ENCODE measurements around the gene KDM7A.

Gene KDM7A

DNA sequence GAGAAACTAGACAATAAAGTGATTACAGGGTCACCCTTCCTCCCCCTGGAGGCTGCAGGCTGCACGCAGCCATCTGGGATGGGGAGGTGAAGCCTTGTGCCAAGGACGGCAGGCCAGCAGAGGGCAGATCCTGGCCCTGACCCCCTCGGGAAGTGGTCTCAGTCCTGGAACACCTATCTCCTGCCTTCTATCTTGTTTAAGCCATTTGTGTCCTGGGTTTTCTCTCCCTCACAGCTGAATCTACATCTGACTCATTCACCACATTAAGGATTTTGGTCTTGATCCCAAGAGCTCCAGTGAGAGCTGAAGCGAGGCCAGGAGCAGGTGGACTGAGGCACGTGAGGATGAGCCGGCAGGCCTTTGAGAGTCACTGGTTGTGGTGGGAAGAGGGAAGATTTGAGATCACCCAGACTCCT is 97.7 kb downstream of the KDM7A start:
- H3K4me3 Mint-ChIP-seq: no peak overlapping the region
- intact Hi-C loops (cut with micrococcal nuclease): no loop called here
- peaks cover 20% of the 10 kb centered on the region for H3K36me3 Mint-ChIP-seq (ENCODE audit: low read depth)
- no peaks in the 10 kb centered on the region for H3K9me3 Mint-ChIP-seq
- no peak overlapping the region for H3K27ac Mint-ChIP-seq
- peaks cover 1% of the 10 kb centered on the region for H3K27me3 Mint-ChIP-seq
- H3K4me1 Mint-ChIP-seq (ENCODE audit: low read depth): peaks cover 17% of the 10 kb centered on the region

GRCh38 chr7:140078392-140078791 is 98.4 kb downstream of the KDM7A start:
- H3K27me3 Mint-ChIP-seq: peaks cover 1% of the 10 kb centered on the region
- no peak overlapping the region for H3K4me3 Mint-ChIP-seq
- H3K27ac Mint-ChIP-seq: no peak overlapping the region
- peaks cover 24% of the 10 kb centered on the region for H3K4me1 Mint-ChIP-seq (ENCODE audit: low read depth)
- peaks cover 13% of the 10 kb centered on the region for H3K36me3 Mint-ChIP-seq (ENCODE audit: low read depth)
- no peaks in the 10 kb centered on the region for H3K9me3 Mint-ChIP-seq
- intact Hi-C loops (cut with micrococcal nuclease): no loop called here

DNA sequence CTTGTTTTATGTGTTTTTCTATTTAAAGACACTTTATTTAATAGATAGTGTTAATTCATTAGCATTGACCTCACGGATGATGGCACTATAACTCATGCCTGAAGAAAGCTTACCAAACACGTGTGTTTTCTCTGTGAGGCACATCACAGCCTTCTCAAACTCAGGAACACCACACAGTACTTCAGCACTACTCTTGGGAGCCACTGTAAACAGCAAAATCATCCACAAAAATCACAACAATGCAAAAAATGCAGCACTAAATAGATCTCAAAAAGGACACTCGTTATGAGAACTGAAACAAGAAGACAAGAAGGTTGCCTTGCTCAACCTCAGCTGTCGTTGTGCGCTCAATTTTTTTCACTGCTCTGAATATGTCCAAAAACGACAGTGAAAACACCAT is 102.0 kb downstream of the KDM7A start:
- intact Hi-C loops (cut with micrococcal nuclease): no loop called here
- Mint-ChIP-seq H3K4me1 (ENCODE audit: low read depth) (peaks cover 25% of the 10 kb centered on the region), H3K4me3 (no peak overlapping the region), H3K27me3 (peaks cover 5% of the 10 kb centered on the region), H3K27ac (no peak overlapping the region), H3K36me3 (ENCODE audit: low read depth) (no peaks in the 10 kb centered on the region), H3K9me3 (peaks cover 10% of the 10 kb centered on the region)

DNA sequence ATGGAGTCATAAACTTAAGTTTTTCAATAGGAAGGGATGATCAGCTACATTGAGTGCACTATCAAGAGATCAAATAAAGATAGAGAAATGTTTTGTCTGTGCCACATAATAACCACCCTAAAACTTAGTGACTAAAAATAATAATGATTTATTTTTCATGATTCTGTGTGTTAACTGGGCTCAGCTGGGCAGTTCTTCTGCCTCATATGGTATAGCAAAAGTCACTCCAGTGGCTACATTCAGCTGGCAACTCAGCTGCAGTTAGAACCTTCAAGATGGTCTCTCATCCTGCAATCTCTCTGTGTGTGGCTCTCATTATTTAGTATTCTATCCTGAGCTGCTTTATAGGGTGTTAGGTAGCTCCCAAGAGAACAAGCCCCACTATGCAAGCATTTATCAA is 106.2 kb downstream of the KDM7A start:
- Mint-ChIP-seq H3K9me3 (peaks cover 46% of the 10 kb centered on the region), H3K4me1 (ENCODE audit: low read depth) (peaks cover 23% of the 10 kb centered on the region), H3K27ac (no peak overlapping the region), H3K4me3 (no peak overlapping the region), H3K36me3 (ENCODE audit: low read depth) (peaks cover 14% of the 10 kb centered on the region), H3K27me3 (peaks cover 8% of the 10 kb centered on the region)
- intact Hi-C loops (cut with micrococcal nuclease): no loop called here

DNA sequence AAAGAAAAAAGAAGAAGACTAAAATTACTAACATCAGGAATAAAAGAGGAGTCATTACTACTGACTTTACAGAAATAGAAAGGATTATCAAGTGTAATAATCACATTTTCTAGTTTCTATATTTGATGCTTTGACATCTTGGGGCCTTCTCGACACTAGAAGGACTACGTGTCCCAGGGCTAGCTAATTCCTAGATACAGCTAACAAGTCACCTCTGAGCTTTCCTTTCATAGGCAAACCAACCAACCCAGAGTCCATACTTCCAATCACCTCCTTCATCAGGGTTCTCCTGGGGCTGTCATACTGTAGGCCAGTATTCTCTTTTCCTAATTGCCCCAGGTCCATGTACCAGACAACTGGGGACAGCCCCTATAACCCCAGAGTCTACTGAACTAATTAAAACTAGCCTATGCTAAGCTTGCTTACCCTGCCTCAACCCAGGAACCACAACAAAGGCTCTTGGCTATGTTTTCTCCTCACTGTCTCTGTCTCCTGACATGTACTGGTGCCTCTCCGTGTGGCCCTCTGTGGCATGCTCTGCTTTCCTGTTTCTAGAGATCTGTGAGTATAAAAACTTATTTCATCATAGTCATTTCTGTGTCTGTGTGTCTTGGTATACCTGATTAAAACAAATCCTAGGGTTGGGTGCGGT is 107.4 kb downstream of the KDM7A start:
- peaks cover 12% of the 10 kb centered on the region for H3K4me1 Mint-ChIP-seq (ENCODE audit: low read depth)
- H3K27me3 Mint-ChIP-seq: peaks cover 8% of the 10 kb centered on the region
- intact Hi-C loops (cut with micrococcal nuclease): no loop called here
- no peak overlapping the region for H3K4me3 Mint-ChIP-seq
- peaks cover 47% of the 10 kb centered on the region for H3K9me3 Mint-ChIP-seq
- no peak overlapping the region for H3K27ac Mint-ChIP-seq
- H3K36me3 Mint-ChIP-seq (ENCODE audit: low read depth): peaks cover 14% of the 10 kb centered on the region

- Mint-ChIP-seq H3K4me1 (ENCODE audit: low read depth) (peaks cover 7% of the 10 kb centered on the region), H3K4me3 (no peak overlapping the region)
- intact Hi-C loops (cut with micrococcal nuclease): no loop called here
Measured at GRCh38 chr7:140068033-140068432, 108.8 kb downstream of the KDM7A start.

GRCh38 chr7:140067052-140067451 is 109.7 kb downstream of the KDM7A start:
- intact Hi-C loops (cut with micrococcal nuclease): no loop called here
- peaks cover 17% of the 10 kb centered on the region for H3K36me3 Mint-ChIP-seq (ENCODE audit: low read depth)
- peaks cover 8% of the 10 kb centered on the region for H3K27me3 Mint-ChIP-seq
- no peak overlapping the region for H3K27ac Mint-ChIP-seq
- no peak overlapping the region for H3K4me3 Mint-ChIP-seq
- peaks cover 7% of the 10 kb centered on the region for H3K4me1 Mint-ChIP-seq (ENCODE audit: low read depth)
- H3K9me3 Mint-ChIP-seq: peaks cover 47% of the 10 kb centered on the region

More at GRCh38 chr7:140068033-140068432, 108.8 kb downstream of the KDM7A start:
- Mint-ChIP-seq H3K36me3 (ENCODE audit: low read depth) (peaks cover 14% of the 10 kb centered on the region), H3K27ac (no peak overlapping the region), H3K27me3 (peaks cover 8% of the 10 kb centered on the region), H3K9me3 (peaks cover 47% of the 10 kb centered on the region)

- Mint-ChIP-seq H3K27me3 (peaks cover 3% of the 10 kb centered on the region), H3K9me3 (peaks cover 23% of the 10 kb centered on the region), H3K4me3 (peak within 1 kb of the TSS; percentile 89), H3K36me3 (ENCODE audit: low read depth) (peaks cover 54% of the 10 kb centered on the region), H3K4me1 (ENCODE audit: low read depth) (peaks cover 47% of the 10 kb centered on the region), H3K27ac (peak within 1 kb of the TSS; percentile 92)
- intact Hi-C loops (cut with micrococcal nuclease): no loop called here
Measured at GRCh38 chr7:140062528-140063299, 114.1 kb downstream of the KDM7A start, which contains the start of gene PARP12. Gene PARP12 (minus strand): TSS chr7:140062951. CDS start chr7:140062847, 104 bp downstream.

GRCh38 chr7:140062118-140062527 is 114.7 kb downstream of the KDM7A start:
- peak overlapping the region; percentile 89 for H3K4me3 Mint-ChIP-seq
- intact Hi-C loops (cut with micrococcal nuclease): no loop called here
- H3K9me3 Mint-ChIP-seq: peaks cover 17% of the 10 kb centered on the region
- peak overlapping the region; percentile 92 for H3K27ac Mint-ChIP-seq
- peaks cover 58% of the 10 kb centered on the region for H3K36me3 Mint-ChIP-seq (ENCODE audit: low read depth)
- peaks cover 3% of the 10 kb centered on the region for H3K27me3 Mint-ChIP-seq
- peaks cover 53% of the 10 kb centered on the region for H3K4me1 Mint-ChIP-seq (ENCODE audit: low read depth)

DNA sequence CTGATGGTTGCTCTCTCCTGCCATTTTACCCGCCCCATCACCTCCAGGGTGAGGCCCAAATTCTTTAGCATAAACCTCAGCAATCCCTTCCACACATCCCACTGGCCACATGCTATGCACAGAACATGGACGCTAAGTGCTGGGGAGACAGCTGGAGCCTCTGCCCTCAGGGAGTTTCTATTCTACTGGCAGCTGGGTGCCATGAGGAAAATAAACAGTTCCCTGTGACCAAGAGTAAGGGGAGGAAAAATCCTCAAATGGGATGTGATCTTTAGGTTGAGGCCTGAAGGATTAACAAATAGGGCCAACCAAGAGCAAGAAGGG is 115.2 kb downstream of the KDM7A start:
- peaks cover 59% of the 10 kb centered on the region for H3K4me1 Mint-ChIP-seq (ENCODE audit: low read depth)
- no peaks in the 10 kb centered on the region for H3K27me3 Mint-ChIP-seq
- peak overlapping the region; percentile 92 for H3K27ac Mint-ChIP-seq
- peaks cover 12% of the 10 kb centered on the region for H3K9me3 Mint-ChIP-seq
- intact Hi-C loops (cut with micrococcal nuclease): no loop called here
- peaks cover 58% of the 10 kb centered on the region for H3K36me3 Mint-ChIP-seq (ENCODE audit: low read depth)
- peak overlapping the region; percentile 89 for H3K4me3 Mint-ChIP-seq

DNA sequence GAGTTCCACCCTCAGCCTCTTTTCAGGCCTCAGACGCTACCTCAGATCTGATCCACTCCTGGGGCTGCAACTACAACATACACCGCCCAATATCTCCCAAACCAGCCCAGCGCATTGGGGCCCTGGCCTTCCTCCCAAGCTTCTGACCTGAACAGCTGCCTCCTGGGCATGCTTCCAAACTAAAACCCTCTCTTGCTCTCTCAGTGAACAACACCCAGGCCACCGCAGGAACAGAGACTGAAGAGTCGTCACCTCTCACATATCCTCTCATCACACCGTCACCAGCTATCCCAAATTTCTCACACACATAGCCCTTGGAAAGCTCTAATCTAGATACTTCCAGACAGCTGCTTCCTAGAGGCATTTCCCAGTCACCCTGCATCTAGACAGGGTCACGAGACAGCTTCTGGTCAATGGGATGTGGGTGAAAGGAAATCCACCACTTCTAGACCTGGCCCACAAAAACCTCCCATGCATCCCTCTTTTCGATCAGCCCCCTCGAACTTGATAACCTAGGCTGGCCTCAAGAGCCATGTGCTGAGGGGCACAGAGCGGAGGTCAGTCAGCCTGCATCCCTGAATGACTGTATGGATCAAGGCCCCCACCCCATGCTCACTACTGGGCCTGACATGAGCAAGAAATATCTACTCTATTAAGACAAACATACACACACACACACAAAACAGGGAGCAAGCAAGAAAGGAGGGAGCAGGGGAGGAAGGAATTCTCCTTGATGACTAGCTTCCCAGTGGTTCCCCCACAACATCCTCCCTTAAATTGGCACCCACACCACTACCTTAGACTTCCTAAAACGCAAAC is 115.8 kb downstream of the KDM7A start:
- intact Hi-C loops (cut with micrococcal nuclease): no loop called here
- H3K36me3 Mint-ChIP-seq (ENCODE audit: low read depth): peaks cover 58% of the 10 kb centered on the region
- H3K27ac Mint-ChIP-seq: peak overlapping the region; percentile 92
- H3K9me3 Mint-ChIP-seq: peaks cover 6% of the 10 kb centered on the region
- H3K27me3 Mint-ChIP-seq: no peaks in the 10 kb centered on the region
- H3K4me1 Mint-ChIP-seq (ENCODE audit: low read depth): peaks cover 64% of the 10 kb centered on the region
- H3K4me3 Mint-ChIP-seq: peak overlapping the region; percentile 89

GRCh38 chr7:140060243-140060630 is 116.5 kb downstream of the KDM7A start:
- intact Hi-C loops (cut with micrococcal nuclease): no loop called here
- H3K4me3 Mint-ChIP-seq: peak overlapping the region; percentile 35
- peaks cover 68% of the 10 kb centered on the region for H3K4me1 Mint-ChIP-seq (ENCODE audit: low read depth)
- no peaks in the 10 kb centered on the region for H3K9me3 Mint-ChIP-seq
- H3K27ac Mint-ChIP-seq: peak overlapping the region; percentile 92
- no peaks in the 10 kb centered on the region for H3K27me3 Mint-ChIP-seq
- peaks cover 66% of the 10 kb centered on the region for H3K36me3 Mint-ChIP-seq (ENCODE audit: low read depth)

DNA sequence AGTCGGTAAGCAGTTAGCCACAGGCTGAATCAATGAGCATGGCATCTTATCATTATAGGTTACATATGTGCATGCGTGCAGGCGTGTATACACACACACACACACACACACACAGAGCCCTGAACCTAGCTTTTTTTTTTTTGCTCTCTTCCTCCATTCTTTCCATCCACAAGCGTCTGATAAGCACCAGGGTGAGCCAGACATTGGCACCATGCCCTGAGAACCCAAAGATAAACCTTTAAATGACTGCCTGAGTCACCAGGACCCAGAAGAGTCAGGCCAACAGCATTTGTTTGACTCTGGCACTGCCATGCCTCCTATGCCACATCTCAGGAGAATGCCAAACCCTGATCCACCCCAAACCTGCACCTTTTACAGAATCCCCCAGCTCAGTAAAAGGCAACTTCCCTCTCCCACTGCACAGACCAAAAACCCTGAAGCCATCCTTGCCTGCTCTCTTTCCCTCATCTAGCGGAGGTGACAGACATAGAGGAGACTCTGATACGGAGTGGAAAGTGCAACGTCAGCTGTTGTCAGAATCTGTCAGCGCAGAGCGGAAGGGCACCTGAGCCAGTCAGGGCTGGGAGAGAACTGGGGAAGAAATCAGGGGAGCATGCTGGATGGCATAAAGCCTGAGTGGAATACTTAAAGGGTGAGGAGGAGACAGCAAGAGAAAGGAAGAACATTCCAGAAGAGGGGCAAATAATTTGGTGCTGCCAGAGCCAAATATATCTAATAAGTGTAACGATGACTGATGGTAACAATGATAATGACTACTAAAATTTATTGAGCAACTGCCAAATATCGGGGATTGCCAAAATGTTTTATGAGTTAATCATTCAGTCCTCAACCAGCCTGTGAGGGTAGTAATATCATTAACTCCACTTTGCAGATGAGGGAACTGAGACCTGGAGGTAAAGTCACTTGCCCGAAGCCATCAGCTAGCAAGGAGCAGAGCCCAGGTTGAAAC is 117.2 kb downstream of the KDM7A start:
- Mint-ChIP-seq H3K36me3 (ENCODE audit: low read depth) (peaks cover 72% of the 10 kb centered on the region), H3K4me3 (peak overlapping the region; percentile 27)

More for the DNA sequence above, 117.2 kb downstream of the KDM7A start:
- intact Hi-C loops (cut with micrococcal nuclease): no loop called here
- no peaks in the 10 kb centered on the region for H3K27me3 Mint-ChIP-seq
- no peaks in the 10 kb centered on the region for H3K9me3 Mint-ChIP-seq
- H3K4me1 Mint-ChIP-seq (ENCODE audit: low read depth): peaks cover 75% of the 10 kb centered on the region
- H3K27ac Mint-ChIP-seq: peak overlapping the region; percentile 50
